Measurements from ENCODE around the gene GGT1.
"Not testable (repeated sequence)": the region's sequence is repeated elsewhere in the genome, so short reads cannot be mapped to it uniquely, and the experiment has no call there.

Gene GGT1

DNA sequence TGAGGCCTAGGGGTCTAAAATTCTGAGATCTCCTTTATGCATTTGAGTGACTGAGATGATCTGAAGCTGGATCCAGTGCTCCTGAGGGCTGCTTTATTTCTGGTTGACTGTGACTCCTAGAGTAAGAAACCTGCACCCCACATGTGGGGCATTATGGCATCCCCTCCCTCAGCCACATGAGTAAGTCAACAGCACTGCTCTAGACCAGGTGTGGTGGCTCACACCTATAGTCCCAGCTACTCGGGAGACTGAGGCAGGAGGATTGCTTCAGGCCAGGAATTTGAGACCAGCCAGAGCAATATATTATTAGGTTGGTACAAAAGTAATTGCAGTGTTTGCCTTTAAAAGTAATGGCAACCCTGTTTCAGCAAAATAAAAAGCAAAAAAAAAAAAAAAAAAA lies 39.3 kb downstream of the GGT1 start:
- not testable (repeated sequence) for DNase-seq (ENCODE audit: low read depth in 2 of 2)

DNA sequence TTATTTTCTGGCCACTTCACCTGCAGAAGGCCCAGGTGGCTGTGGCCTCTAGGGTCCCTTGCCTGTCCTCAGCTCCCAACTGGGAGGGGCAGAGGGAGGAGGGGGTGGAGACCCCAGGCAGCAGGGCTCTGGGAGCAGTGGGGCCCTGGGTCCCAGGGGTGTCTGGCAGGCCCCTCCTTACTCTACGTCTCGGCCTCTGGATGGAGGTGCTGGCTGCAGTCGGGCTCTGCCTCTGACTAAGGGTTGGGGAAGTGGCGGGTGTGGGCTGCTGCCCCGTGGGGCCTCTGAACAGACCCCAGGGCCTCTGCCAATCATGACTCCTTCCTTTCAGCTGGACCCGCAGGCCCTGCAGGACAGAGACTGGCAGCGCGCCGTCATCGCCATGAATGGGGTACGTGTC lies 41.4 kb downstream of the GGT1 start:
- not testable (repeated sequence) for DNase-seq (ENCODE audit: low read depth in 2 of 2)

DNA sequence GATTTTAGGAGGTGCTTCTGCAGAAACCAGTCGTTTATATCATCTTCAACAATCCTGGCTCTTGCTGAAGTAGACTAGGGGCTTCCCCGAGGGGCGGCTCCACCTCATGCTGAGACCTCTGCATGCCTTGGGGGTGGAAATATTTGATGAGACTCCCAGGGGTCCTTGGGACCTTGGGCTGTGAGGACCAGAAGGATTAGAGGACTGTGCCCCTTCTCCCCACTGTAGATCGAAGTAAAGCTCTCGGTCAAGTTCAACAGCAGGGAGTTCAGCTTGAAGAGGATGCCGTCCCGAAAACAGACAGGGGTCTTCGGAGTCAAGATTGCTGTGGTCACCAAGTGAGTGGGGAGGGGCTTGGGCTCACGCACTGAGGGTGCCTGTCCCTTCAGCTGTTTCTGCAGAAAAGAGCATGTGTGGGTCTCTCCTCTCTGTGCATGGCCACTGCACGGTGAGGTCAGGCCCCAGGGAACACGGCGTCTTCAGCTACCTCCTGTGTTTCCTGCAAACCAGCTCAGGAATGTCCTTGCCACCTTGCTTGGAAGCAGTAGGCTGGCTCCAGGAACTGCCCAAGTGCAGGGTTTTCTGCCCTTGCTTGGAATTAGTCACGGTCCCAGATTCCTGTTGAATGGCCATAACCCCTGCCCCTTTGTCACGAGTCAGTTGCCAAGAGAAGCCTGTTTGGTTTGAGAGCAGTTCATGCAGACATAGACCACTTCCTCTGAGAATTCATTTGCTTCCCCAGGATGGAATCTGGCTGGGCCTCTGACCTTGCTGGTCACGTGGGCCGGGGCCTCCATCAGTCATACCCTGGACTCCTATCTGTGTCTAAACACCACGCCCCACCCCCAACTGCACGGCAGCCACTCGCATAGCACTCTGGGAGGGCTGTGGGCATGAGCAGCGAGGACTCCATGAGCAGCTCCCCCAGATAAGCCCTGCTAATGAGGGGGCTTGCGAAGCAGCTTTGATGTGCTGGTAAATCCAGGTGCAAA lies 42.7 kb downstream of the GGT1 start:
- DNase-seq (ENCODE audit: low read depth in 2 of 2), result not testable (repeated sequence)

DNA sequence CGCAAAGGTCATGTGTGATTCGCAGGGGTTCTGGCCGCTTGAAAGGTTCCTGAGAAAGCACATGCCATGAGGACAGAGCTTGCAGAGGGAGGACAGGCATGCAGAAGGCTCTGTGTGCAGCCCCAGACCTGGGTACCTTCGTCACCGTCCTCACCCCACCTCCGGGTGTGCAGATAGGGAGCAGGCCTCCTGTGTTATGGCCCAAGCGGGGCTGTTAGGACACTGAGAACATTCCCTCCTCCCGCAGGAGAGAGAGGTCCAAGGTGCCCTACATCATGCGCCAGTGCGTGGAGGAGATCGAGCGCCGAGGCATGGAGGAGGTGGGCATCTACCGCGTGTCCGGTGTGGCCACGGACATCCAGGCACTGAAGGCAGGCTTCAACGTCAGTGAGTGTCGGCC lies 43.8 kb downstream of the GGT1 start:
- DNase-seq (ENCODE audit: low read depth in 2 of 2), result not testable (repeated sequence)

DNA sequence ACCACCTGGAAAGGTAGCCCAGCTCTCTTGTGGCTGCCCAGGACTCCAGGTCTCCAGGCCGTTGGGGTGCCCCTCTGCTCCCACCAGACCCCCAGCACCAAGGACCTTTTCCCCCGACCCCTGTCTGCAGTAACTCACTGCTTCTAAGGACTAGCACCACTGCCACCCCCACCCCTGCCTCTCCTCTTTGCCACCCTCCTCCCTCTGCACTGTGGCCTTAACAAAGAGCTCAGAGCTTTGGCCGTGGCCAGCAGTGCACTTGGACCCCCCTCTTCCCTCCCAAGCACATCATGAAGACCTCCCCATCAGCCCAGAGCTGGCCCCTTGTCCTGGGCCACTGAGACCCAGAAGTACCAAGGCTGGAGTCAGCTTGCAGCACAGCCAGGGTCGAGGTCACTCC lies 46.4 kb downstream of the GGT1 start:
- not testable (repeated sequence) for DNase-seq (ENCODE audit: low read depth in 2 of 2)

DNA sequence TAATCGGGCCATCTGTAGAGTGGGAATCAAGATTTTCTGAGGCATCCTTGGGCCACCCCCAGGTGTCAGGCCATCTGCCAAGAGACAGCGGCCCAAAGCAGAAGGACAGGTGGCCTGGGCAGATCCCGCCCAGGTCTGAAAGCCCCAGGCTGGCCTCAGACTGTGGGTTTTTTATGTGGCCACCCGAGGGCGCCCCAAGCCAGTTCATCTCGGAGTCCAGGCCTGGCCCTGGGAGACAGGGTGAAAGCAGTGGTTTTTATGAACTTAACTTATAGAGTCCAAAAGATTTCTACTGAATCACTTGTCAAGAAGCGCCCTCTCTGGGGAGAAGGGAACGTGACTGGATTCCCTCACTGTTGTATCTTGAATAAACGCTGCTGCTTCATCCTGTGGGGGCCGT lies 47.9 kb downstream of the GGT1 start:
- DNase-seq (ENCODE audit: low read depth in 2 of 2), result peak; percentile 1 to 6

DNA sequence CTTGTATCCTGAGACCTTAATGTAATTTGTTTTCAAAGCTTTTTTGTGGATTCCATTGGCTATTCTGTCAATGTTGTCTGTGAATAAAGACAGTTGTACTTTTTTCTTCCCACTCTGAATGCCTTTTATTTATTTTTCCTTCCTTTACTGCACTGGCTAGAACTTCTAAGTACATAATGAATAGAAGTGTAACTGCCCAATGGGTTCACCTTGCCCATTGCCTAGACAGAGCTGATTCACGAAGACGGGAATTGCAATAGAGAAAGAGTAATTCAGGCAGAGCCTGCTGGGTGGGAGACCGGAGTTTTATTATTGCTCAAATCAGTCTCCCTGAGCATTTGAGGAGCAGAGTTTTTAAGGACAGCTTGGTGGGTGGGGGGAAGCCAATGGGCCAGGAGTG lies 62.4 kb downstream of the GGT1 start:
- not testable (repeated sequence) for DNase-seq (ENCODE audit: low read depth in 2 of 2)

DNA sequence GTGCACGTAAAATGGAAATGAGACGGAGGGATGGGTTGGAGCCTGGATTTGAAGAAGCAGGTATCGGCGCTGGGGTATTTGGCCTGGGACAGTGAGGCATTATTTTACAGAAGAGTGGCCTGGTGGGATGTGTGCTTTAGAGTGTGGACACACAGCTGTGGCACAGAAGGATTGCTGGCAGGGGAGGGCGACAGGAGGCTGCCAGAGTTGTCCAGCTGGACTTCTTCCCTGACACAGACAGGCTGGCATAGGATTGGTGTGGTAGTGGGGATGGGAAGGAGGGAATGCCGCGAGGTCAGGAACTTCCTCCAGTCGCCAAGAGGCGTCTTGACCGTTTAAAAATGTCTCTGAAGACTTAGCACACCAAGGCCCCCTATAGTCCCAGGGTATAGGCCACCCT lies 64.9 kb downstream of the GGT1 start:
- not testable (repeated sequence) for DNase-seq (ENCODE audit: low read depth in 2 of 2)

DNA sequence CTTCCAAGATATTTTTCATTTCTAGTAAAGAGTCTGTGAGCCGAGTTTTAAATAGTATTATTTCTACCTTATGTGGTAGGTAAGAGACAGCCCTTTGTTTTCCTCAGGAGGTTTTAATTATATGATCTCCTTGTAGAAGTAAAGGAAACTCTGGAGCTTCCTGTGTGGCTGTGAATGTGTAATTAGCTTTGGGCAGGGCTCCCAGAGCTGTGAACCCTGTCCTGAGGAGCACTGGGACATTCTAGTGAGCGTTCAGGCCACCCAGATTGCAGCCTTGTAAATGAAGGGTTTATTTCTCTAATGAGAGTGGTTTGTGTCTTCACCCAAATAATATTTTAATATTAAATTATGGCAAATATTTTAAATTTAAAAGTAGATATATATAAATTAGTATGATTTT lies 69.5 kb downstream of the GGT1 start:
- not testable (repeated sequence) for DNase-seq (ENCODE audit: low read depth in 2 of 2)
